Bone marrow (tissue), 2 donors: Measurements from ENCODE around the gene INSC.

Experiments
- DNase-seq, 2 donors: peaks; one replicate each; lab custom pipeline; 2025; lab: John Stamatoyannopoulos, UW

INSC gene

GRCh38 chr11:15109602-15110001 lies 5.1 kb upstream of the INSC start:
- DNase-seq, result no peak

DNA sequence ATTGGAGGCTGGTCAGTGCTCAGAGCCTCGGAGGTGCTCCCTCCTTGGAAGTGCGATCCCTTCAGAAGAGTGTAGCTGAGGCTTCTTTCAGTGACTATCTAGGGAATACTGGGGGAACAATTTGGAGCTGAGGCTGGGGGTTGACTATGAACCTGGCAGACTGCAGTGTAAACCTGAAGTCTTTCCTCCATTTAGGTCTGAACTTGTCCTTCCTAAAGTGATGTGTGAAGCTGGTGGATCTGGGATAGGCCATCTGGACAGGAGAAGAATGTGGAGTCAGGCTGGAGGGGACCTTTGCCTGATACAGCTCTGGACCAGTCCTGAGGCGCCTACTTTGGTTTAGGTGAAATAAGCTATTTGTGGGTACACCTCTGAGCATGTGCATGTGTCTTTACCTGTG lies 3.5 kb upstream of the INSC start:
- no peak for DNase-seq

GRCh38 chr11:15112131-15112541 lies 2.6 kb upstream of the INSC start:
- no peak for DNase-seq

DNA sequence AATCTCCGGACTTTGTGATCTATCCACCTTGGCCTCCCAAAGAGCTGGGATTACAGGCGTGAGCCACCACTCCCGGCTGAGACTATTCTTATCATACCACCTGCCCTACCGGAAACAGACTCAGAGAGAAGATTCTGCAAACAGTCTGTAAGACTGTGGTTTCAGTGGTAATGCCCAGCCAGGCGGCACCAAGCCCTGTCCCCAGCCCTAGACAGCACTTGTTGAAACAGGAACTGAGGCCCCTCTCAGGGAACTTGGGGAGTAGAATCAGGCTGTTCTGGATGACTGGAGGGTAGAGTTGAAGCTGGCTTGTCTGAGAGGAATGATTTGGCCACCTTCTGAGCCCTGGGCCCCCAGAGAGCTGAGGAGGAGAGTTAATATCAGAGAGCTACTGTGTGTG lies 1.3 kb upstream of the INSC start:
- no peak for DNase-seq

DNA sequence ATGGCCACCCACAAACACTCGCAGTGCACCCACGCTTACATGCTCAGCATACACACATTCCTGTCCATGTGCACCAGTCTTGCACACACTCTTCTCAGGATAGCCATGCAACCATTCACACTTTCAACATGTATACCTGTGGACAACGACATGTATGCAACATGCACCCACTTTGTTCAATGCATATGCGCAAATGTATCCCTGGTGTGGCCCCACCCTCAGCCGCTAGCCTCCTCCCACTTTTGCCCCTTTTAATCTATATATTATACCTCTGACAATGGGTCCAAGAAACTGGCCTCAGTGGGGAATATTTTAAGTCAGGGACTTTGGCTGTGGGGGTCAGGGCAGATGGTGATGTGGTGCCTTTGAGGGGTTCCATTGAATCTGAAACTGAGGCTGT lies 963 bp downstream of the INSC start:
- no peak for DNase-seq

DNA sequence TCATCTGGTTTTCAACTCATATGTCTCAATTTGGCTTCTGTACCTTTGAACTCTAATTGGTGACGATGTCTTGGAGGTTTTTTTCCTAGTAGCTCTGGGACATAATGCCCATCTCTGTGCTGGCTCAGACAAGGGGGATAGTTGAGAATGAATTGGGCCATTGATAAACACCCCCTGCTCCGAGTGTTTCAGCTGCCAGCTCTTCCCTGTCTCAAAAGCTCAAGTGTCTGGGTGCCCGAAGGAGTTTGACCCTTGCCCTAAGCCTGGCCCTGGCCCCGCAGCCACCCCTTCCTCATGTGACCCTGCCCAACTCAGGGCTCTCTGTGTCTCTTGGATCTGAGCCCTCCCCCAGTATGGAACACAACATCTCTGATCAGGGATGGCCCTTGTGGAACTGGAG lies 3.0 kb downstream of the INSC start:
- no peak for DNase-seq

- DNase-seq, result no peak
These were observed 3.7 kb downstream of the INSC start for GRCh38 chr11:15118431-15118830.

DNA sequence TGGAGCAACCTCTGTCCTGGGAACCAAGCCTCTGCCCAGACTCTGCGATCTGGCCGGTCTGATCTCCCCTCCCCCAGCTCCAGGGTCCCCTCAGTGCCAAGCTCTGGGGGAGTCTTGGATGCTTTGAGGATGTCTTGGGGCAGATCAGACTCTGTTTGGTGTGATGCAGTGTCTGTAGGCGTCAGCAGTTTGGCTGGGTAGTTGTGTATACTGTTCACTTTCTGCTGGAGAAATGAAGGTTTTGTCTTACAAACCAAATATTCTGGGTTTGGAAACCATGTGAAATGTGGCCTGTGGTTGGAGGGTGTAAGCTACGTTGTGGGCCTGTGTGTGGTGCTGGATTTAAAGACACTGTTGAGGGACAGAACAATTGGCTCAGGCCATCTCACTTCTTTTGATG lies 4.6 kb downstream of the INSC start:
- DNase-seq, result no peak

GRCh38 chr11:15119826-15120225 lies 5.1 kb downstream of the INSC start:
- DNase-seq, result no peak

DNA sequence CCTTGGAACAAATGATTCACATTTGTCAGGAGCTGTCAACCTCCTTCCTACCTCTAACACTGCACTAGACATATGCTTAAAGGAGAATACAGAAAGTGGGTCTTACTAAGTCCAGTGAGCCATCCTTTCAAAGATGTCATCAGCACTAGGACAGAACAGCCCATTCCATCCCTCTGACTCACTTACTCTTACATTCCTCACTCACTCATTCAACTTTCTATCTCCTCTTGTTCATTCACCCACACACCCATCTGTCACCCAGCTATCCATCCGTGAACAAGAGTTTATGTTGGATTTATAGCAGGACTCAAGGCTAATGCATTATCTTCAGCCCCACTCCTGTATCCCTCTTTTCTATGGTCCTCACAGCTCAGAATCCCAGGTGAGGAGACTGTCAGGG lies 9.1 kb downstream of the INSC start:
- DNase-seq, result no peak

GRCh38 chr11:15124528-15124927 lies 9.8 kb downstream of the INSC start:
- DNase-seq, result no peak

GRCh38 chr11:15127341-15127740 lies 12.6 kb downstream of the INSC start:
- DNase-seq, result no peak

DNA sequence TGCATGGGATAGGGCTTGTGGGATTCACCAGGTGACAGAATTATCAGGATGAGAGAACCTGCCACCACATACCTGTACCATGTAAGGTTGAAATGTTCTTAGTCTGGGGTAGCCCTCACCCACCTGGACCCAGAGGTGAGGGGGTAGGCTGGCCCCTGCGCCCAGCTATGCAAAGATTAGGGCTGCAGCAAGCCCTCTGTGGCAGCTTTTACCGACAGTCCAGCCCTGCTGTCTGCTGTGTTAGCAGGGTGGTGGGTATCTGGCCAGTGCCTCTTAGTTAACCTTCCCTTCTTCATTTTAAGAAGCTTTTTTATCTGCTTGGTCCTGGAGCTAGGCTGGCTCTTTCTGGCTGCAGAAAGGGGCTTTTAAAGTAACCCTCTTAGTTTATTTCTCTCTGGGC lies 13.9 kb downstream of the INSC start:
- no peak for DNase-seq

GRCh38 chr11:15136166-15136565 lies 21.4 kb downstream of the INSC start:
- DNase-seq, result no peak

GRCh38 chr11:15139096-15139770 lies 24.5 kb downstream of the INSC start:
- DNase-seq, result no peak

GRCh38 chr11:15139958-15140659 lies 25.4 kb downstream of the INSC start:
- no peak for DNase-seq

DNA sequence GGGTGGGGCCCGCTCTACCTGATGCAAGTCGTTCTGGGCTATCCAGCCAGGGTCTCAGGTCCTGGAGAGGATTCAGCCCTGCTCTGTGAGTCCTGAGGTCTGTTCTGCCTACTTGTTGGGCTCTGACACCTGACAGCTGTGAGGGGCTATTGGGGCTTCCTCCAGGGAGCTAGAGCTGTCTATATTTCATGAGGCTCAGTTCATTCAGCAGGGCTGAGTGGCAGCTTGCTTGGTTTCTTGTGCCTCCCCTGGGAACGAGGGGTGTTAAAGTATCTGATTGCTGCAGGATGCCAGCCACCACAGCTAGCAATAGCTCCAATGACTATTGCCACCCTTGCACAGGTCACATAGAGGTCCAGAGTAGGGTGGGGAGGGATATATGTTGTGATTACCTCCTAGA lies 26.7 kb downstream of the INSC start:
- DNase-seq, result no peak

- DNase-seq, result no peak
These were observed 28.1 kb downstream of the INSC start for GRCh38 chr11:15142838-15143237.

DNA sequence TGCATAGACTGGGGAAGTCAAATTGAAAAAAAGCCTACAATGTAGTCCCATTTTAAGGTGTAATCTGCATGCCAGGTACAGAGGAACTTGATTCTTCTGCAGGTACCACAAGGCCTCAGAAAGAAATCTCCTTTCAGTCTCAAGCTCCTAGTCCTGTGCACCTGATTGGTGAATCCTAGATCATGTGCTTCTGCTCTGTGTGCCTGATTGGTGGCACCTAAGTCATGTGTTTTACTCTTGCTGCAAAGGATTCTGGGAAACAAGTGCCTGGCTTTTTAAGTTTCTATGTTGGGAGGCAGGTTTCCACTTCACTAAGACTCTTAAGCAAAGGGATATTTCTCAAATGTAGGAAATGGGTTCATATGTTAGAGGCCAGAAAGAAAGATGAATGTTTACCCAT lies 29.1 kb downstream of the INSC start:
- DNase-seq, result no peak

GRCh38 chr11:15144347-15144746 lies 29.6 kb downstream of the INSC start:
- no peak for DNase-seq

- no peak for DNase-seq
These were observed 30.4 kb downstream of the INSC start for GRCh38 chr11:15145151-15145550.

- DNase-seq, result no peak
These were observed 30.9 kb downstream of the INSC start for GRCh38 chr11:15145615-15146014.

GRCh38 chr11:15146271-15147003 lies 31.7 kb downstream of the INSC start:
- DNase-seq, result no peak
